Gastroesophageal sphincter (tissue), 4 donors: ENCODE data around the gene CMSS1. TPM values are rescaled to one million over a fixed set of nuclear protein-coding genes. Genes with fewer than 3 reads are reported as not detected.

Experiments
- ATAC-seq: fragments of 150-250 bp; one replicate; pipeline ENCODE4 v1.9.1; 2016; ENCODE audit warnings: mild to moderate bottlenecking, moderate library complexity
- H3K27ac ChIP-seq, 4 donors: fragments of 200-600 bp; sonication (generic) in 3 of 4; 1 replicate in 3 of 4; 2 replicates in 1 of 4; pipeline ENCODE4 v1.5.1; 2016 to 2019
- H3K27me3 ChIP-seq: fragments of 200-600 bp; sonication (generic); one replicate; pipeline ENCODE4 v1.5.1; 2019
- H3K36me3 ChIP-seq, 2 donors: fragments of 200-600 bp; sonication (generic); one replicate each; pipeline ENCODE4 v1.5.1; 2019; ENCODE audit warnings: control low read depth in 1 of 2
- H3K4me1 ChIP-seq, 3 donors: fragments of 200-600 bp; sonication (generic); 1 replicate in 2 of 3; 2 replicates in 1 of 3; pipeline ENCODE4 v1.5.1; 2016 to 2019; ENCODE audit warnings: control low read depth in 2 of 3
- H3K4me3 ChIP-seq, 2 donors: fragments of 200-600 bp; sonication (generic); one replicate each; pipeline ENCODE4 v1.5.1; 2019; ENCODE audit warnings: mild to moderate bottlenecking in 1 of 2, moderate library complexity in 1 of 2
- H3K9me3 ChIP-seq, 3 donors: fragments of 200-600 bp; sonication (generic); one replicate each; pipeline ENCODE4 v1.5.1; 2017 to 2019; ENCODE audit warnings: control low read depth in 2 of 3
- CTCF ChIP-seq, 4 experiments: fragments of 200-600 bp in 2 of 4; fragments of 450-650 bp in 2 of 4; sonication (generic) in 1 of 4; IDR thresholded peaks; one replicate each; pipeline ENCODE4 v1.5.1; 2017 to 2019; ENCODE audit warnings: antibody characterized with exemption in 4 of 4, mild to moderate bottlenecking in 2 of 4, moderate library complexity in 2 of 4
- EP300 ChIP-seq: sonication (generic); formaldehyde crosslinking; IDR thresholded peaks from one replicate; pipeline ENCODE4 v1.6.1; 2017; ENCODE audit warnings: antibody characterized with exemption, mild to moderate bottlenecking
- POLR2A ChIP-seq, 2 donors: fragments of 450-650 bp; IDR thresholded peaks; one replicate each; pipeline ENCODE4 v1.6.1; 2017; ENCODE audit warnings: antibody characterized with exemption in 2 of 2, mild to moderate bottlenecking in 2 of 2, moderate library complexity in 1 of 2
- POLR2AphosphoS5 ChIP-seq: sonication (generic); formaldehyde crosslinking; IDR thresholded peaks from one replicate; pipeline ENCODE4 v1.6.1; 2017; ENCODE audit warnings: antibody characterized with exemption
- WGBS, 2 donors: methylation state at CpG; one replicate each; pipeline ENCODE4 v1.1.5; 2018; ENCODE audit warnings: low coverage in 1 of 2; 5-methylcytosine and 5-hydroxymethylcytosine counted together
- total RNA-seq, 4 donors: library from RNA; depleted of rRNA; stranded (reverse); fragments of >200 nt; gene quantifications; one replicate each; pipeline ENCODE4 v1.1.0, GENCODE V29; 2016

CMSS1 gene
- total RNA-seq, 4 donors from 2014 or later, result 15.2 to 20.8 (median 16.6) TPM

DNA sequence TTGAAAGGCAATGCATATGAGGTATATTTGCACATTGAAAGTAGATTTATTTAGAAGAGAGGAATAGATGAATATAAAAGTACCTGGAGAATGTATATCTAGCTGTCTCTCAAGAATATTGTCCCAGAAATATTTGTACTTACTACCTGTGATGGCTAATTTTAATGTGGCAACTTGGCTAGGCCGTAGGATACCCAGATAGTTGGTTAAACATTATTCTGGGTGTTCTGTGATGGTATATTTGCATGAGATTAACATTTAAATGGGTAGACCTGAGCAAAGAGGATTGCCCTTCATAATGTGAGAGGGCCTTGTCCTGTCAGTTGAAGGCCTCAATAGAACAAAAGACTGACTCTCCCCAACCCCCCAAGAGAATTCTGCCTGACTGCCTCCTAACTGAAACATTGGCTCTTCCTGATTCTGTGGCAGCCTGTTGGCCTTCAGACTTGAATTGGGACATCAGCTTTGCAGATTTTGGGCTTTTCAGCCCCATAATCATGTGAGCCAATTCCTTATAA, 366.0 kb downstream of the CMSS1 start:
- H3K9me3 ChIP-seq, result peaks cover 0 to 14% (median 0%) of the 10 kb centered on the region in 3 donors
- no peaks in the 10 kb centered on the region for H3K27me3 ChIP-seq
- no peak overlapping the region for H3K27ac ChIP-seq
- peaks cover 0 to 14% of the 10 kb centered on the region in 2 donors for H3K36me3 ChIP-seq
- no peak for ATAC-seq
- H3K4me1 ChIP-seq, result peaks cover 5 to 16% (median 6%) of the 10 kb centered on the region in 3 donors
- 100% methylated on average over 1 of the region's 1 CpG for WGBS, 2 donors
- no peak for TF ChIP-seq EP300
- TF ChIP-seq POLR2AphosphoS5, result no peak
- TF ChIP-seq CTCF (IDR thresholded peaks at IDR 0.05), result no peak
- TF ChIP-seq POLR2A (IDR thresholded peaks at IDR 0.05), result no peak
- H3K4me3 ChIP-seq, result no peak overlapping the region

- H3K27ac ChIP-seq, result peak overlapping the region in 2 of 4 donors; percentile 15 to 27
- peaks cover 5 to 20% (median 6%) of the 10 kb centered on the region in 3 donors for H3K4me1 ChIP-seq
- H3K36me3 ChIP-seq, result no peaks in the 10 kb centered on the region
- H3K4me3 ChIP-seq, result no peak overlapping the region
- TF ChIP-seq POLR2AphosphoS5 (peak; percentile 5), CTCF (IDR thresholded peaks at IDR 0.05) (no peak)
- 41 to 56% methylated on average over 2 of the region's 2 CpGs for WGBS, 2 donors
- peaks cover 0 to 3% (median 0%) of the 10 kb centered on the region in 3 donors for H3K9me3 ChIP-seq
- ATAC-seq, result no peak
- H3K27me3 ChIP-seq, result no peaks in the 10 kb centered on the region
These were observed 367.4 kb downstream of the CMSS1 start for GRCh38 chr3:100184948-100185570.

DNA sequence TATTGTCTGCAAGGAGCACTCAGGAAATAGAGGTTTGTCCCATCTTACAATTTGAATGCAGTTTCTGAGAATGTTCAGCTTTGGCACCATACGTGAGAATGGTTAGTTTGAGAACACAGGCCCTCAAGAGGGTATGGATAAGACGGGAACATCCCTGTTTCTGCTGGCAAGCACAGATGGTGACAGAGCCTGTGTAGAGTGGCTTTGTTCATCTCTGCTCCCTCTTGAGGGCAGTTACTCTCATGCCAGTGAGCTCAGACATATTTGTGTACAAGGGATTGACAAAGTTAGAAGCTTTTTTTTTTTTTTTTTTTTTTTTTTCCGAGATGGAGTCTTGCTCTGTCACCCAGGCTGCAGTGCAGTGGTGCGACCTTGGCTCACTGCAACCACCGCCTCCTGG, 368.2 kb downstream of the CMSS1 start:
- Histone ChIP-seq H3K27ac (no peak overlapping the region), H3K4me3 (no peak overlapping the region), H3K27me3 (no peaks in the 10 kb centered on the region), H3K4me1 (peaks cover 5 to 20% (median 6%) of the 10 kb centered on the region in 3 donors), H3K36me3 (no peaks in the 10 kb centered on the region), H3K9me3 (no peaks in the 10 kb centered on the region)
- TF ChIP-seq POLR2AphosphoS5, result no peak
- TF ChIP-seq POLR2A (IDR thresholded peaks at IDR 0.05), result no peak
- no peak for ATAC-seq
- WGBS, 2 donors, result 68 to 79% methylated on average over 2 to 3 of the region's 5 CpGs

- TF ChIP-seq CTCF (IDR thresholded peaks at IDR 0.05) (no peak), POLR2A (IDR thresholded peaks at IDR 0.05) (no peak), POLR2AphosphoS5 (no peak), EP300 (no peak)
- no peaks in the 10 kb centered on the region for H3K9me3 ChIP-seq
- no peak for ATAC-seq
- H3K27ac ChIP-seq, result no peak overlapping the region
- H3K36me3 ChIP-seq, result no peaks in the 10 kb centered on the region
- 49 to 73% methylated on average over 2 to 4 of the region's 4 CpGs for WGBS, 2 donors
- no peak overlapping the region for H3K4me3 ChIP-seq
- peaks cover 5 to 17% (median 6%) of the 10 kb centered on the region in 3 donors for H3K4me1 ChIP-seq
- H3K27me3 ChIP-seq, result no peaks in the 10 kb centered on the region
These were observed 371.8 kb downstream of the CMSS1 start for GRCh38 chr3:100189444-100189964.

DNA sequence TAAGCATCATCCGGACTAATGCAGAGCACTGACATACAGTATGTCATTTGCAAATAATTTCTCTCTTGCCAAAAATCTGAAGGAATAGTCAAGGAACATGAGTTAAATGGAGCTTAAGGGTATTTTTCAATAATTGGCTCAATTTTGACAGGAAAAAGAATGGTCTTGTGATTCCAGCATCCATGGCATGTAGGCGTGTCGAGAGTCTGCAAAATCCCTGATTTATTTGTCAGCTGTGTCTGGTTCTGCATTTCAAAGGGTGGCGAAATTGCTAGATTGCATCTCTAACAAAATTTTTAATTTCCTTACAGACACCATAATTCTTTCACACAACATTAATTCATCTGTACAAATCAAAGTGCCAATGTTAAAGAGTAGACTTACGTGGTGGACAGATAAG, 377.7 kb downstream of the CMSS1 start:
- TF ChIP-seq EP300 (no peak), POLR2AphosphoS5 (no peak), POLR2A (IDR thresholded peaks at IDR 0.05) (no peak), CTCF (IDR thresholded peaks at IDR 0.05) (no peak)
- H3K36me3 ChIP-seq, result no peaks in the 10 kb centered on the region
- peaks cover 0 to 9% (median 0%) of the 10 kb centered on the region in 3 donors for H3K9me3 ChIP-seq
- no peak overlapping the region for H3K27ac ChIP-seq
- H3K4me1 ChIP-seq, result no peaks in the 10 kb centered on the region
- no peaks in the 10 kb centered on the region for H3K27me3 ChIP-seq
- 93 to 95% methylated on average over 4 to 5 of the region's 5 CpGs for WGBS, 2 donors
- H3K4me3 ChIP-seq, result no peak overlapping the region
- no peak for ATAC-seq
